ENCODE results near the gene FIBP.

DNA sequence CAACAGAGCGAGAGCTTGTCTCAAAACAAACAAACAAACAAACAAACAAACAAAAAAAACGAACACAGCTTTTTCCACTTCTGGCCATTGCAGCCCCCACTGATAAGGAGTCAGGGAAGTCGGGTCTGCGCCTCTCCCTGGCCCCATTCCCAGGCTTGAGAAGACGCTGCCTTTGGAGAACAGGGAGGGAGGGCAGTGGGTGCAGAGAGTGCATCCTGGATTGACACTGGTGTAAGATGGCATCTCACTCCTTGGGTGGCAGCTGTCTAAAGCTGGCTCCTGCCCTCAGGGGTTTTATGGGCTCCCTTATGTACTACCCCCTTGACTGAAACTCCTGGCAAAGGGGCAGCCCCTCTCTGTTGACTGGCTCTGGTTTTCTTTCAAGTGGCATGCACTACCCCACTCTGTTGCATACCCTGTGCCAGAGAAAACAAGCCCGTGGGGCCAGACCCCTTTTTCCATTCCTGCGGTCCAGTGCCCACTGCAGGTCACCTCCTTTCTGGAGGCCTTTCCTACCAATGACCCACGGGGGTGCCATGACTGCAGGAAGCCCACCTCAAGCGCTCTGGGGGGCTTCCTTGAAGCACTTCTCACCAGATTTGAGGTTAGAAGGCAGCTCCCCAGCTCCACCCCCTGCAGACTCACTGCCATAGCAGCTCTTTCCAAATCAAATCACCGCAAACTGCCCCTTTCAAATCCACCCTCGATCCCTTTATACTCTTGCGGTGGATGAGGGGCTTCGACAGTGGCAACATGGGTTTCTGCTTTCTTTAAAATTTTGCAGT is 43.7 kb upstream of the FIBP start:
- no peak for TF ChIP-seq POLR2A (IDR thresholded peaks at IDR 0.05)
- TF ChIP-seq POLR2AphosphoS5 (IDR thresholded peaks at IDR 0.05) = no peak
- TF ChIP-seq, protein P1, sequence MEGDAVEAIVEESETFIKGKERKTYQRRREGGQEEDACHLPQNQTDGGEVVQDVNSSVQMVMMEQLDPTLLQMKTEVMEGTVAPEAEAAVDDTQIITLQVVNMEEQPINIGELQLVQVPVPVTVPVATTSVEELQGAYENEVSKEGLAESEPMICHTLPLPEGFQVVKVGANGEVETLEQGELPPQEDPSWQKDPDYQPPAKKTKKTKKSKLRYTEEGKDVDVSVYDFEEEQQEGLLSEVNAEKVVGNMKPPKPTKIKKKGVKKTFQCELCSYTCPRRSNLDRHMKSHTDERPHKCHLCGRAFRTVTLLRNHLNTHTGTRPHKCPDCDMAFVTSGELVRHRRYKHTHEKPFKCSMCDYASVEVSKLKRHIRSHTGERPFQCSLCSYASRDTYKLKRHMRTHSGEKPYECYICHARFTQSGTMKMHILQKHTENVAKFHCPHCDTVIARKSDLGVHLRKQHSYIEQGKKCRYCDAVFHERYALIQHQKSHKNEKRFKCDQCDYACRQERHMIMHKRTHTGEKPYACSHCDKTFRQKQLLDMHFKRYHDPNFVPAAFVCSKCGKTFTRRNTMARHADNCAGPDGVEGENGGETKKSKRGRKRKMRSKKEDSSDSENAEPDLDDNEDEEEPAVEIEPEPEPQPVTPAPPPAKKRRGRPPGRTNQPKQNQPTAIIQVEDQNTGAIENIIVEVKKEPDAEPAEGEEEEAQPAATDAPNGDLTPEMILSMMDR (IDR thresholded peaks at IDR 0.05) = no peak
